ENCODE results near the gene PRMT7.

The PRMT7 gene

DNA sequence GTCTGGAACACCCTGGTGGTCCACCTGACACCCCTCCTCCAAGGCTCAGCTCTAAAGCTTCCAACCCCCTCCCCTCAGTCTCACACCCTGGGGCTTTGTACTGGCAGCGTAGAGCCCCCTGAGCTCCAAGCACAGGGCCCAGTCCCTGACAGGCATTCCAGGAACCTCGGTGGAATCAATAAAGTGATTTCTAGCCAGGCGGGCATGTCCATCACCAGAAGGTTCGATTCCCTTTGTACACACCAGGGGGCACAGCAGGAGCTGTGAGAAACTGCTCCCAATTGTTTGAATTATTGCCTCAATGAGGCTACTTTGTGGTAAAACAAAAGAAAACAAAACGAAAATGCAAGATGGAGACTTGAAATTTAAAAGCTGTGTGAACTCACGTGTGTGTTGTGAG lies 85.7 kb downstream of the PRMT7 start:
- DNase-seq (ENCODE audit: low read depth) = peak; percentile 28

DNA sequence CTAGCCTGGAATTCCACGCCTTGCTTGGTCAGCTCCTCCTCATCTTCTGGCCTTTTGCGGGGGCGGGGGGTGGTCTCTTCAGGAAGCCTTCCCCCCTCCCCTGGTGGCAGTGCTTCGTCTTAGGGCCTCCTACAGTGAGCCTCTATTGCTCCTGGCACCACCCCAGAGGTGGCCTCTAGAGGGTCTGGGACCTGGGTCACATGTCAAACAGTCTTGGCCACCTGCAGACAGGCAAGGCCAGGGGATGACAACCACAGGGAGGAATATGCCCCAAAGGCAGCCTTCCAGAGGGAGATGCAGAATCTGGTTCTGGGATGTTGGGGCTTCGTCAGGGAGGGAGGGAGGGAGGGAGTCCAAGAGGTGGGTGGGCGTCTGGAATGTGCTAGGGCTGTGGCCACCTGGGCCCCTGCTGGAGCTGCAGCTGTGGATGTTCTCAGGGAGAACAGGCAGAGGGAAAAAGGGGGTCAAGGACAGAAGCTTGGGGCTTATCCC lies 86.9 kb downstream of the PRMT7 start:
- no peak for DNase-seq (ENCODE audit: low read depth)

DNA sequence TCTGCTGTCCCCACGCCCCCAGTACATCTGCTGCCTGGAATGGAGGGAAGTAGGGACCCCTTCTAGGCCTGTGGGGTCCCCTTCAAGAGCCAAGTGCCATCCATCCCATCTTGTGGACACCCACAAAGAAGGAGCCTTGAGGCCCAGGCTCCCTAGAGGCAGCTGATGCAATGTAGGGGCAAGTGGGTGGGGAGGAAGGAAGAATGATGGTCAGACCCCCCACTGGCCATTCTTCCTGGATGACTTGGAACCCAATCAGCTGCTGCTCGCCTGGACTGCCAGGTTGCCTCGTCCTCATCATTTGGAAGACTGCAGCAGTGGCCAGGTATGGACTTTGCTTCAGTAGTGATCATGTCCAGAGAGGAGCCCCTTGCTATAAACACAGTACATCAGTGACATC lies 88.6 kb downstream of the PRMT7 start:
- DNase-seq (ENCODE audit: low read depth) = no peak

DNA sequence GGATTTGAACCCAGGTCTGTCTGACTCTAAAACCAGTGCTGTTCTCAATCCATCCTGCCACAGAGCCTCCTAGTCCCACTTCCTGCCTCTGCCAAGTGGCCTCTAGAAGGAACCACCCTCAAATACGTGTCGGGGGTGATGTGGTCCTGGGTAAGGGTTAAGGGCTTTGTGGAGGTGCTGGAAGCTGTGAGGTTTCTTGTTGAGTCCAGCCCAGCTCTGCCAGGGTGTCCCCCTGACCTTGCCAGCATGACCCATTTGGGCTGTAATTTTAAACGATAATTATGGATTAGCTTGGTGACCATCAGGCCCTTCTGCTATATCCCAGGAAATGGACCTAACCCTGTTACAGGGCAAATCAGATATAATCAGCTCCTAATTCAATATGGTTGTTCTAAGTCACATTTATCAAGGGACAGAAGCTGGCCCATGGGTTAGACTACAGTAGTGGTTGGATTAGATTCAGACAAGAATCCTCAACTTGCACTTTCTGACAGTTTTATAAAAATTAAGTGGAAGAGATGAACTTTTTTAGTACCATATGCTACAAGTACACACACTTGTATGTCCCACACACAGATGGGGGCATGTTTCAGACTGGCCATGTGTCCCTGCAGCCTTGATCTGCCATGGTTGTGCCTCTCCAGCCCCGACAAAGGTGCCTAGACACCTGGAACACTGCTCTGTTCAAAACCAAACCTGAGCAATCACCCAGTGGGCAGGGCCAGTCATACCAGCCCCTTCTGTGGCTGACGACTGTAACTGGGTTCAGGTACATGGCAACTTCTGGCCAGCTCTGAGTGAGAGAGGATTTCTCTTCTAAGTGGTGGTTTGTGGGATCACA lies 89.5 kb downstream of the PRMT7 start:
- no peak for DNase-seq (ENCODE audit: low read depth)

DNA sequence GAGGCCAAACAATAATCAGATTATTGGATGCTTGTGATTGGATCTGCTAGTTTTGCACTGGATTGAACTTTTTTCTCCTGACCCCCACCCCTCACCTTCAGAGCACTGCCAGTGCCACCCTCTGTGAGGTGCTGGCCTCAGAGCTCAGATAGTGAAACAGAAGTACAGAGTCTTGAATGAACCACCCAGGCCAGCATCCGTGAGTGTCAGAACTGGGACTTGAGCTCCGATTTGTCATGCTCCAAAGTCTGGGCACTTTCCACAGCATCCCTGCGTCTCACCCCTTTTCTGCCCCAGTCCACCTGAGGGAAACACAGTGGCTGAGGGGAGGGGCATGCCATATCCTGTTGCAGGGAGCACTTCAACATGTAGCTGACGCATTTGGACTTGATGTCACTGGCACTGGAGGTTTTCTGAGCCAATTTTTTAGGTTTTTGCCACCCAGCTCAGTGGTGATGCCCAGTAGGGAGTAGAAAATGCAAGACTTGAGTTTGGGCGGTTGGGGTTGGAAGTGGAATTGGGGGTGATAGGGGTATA lies 90.2 kb downstream of the PRMT7 start:
- no peak for DNase-seq (ENCODE audit: low read depth)

DNA sequence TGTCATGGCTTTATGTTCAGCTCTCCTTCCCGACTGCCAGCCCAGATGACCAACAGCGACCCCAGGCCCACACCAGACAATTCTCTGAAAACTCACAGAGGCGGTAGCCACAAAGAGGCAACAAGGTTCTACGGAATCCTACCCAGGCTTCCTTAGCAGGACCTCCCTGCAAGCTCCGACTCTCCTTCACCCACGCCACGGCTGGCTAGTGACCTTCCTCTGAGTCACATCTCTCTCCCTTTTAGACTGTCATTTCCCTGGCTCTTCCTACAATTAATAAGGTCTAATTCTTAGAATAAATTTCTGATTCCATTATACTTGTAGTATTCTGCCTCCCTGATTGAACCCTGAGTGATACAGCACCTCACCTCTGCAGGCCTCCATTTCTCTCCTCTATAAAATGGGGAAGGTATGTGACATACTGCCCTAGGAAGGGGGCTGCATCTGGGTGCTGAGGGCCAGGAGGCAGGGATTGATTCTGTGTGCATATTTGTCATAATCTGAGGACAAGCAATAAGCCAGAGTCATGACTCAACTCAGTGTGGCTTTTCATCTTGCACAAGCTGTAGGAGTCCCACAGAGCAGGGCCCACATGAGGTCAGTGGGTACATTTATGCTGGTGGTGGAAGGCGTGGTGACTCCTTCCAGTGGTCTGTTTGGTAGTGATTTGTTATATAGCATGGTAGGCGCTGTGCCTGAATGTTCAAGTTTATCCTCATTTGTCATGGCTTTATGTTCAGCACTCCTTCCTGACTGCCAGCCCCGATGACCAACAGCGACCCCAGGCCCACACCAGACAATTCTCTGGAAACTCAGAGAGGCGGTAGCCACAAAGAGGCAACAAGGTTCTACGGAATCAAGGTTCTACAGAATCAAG lies 91.3 kb downstream of the PRMT7 start:
- peak; percentile 49 for DNase-seq (ENCODE audit: low read depth)

DNA sequence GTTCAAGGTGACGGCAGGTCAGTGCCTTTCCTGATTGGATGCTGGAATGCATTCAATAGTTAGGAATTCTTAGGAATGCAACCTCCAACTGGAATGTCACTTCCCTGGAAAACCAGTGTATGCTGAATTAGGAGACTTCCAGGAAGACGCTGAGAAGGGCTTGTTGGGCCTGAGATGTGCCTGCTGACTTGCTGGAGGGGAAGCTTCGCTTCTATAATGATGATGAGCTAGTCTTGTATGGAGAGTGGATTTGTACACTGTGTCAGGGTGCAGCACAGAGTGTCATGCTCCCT lies 91.9 kb downstream of the PRMT7 start:
- DNase-seq (ENCODE audit: low read depth) = no peak

DNA sequence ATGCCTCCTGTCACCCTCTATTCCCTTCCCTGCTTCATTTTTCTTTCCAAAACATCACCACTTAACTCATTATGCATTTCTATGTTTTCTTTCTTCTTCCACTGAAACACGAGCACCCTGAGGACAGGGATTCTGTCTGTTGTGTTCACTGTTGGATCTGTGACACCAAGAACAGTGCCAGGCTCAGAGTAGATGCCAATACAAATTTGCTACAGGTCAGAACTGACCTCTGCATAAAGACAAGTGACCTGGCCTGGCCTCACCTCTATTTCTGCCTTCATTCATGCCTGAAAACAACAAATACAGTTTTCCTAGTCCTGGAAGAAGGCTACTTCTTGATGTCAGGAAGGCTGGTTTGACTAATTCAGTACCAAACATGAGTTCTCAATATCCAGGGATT lies 92.4 kb downstream of the PRMT7 start:
- no peak for DNase-seq (ENCODE audit: low read depth)

DNA sequence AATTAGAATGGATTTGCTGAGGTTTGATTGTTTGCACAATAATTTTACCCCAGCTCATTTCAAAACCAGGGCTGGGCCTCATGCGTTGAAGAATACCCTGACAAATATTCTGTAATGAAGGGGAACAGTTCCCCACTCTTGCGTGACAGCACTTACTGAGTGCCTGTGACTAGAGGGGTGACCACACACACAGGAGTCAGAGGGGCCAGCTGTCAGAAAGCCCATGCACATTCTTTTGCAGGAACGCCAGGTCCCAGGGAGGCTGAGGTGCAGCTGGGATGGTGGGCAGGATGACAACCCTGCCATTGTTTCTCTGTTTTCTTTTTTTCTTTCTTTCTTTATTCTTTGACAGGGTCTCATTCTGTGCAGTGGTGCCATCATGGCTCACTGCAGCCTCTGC lies 92.9 kb downstream of the PRMT7 start:
- no peak for DNase-seq (ENCODE audit: low read depth)

DNA sequence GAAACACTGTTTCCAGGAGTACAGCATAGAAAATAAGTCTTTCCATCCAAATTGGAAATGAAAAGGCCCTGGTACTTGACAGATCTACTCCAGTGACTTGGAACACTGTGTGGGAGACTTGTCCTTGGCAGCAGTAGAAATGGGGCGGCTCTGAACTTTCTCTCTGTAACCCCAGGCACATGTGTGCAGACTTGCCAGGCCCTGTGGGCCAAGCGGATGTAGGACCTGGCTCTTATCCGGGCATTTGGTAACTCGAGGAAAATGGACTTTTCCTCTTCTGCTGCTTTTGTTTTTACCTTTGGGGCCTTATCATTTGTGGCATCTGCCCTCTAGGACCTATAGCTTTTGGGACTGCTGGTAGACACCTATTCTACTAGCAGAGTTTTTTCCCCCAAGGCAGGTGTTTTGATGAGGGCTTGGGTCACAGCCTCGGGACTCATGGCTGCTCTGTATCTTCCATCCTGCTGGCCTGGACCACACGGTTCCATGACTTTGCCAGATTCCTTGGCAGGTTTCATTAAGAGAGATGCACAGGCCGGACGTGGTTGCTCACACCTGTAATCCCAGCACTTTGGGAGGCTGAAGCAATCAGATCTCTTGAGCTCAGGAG lies 94.0 kb downstream of the PRMT7 start:
- DNase-seq (ENCODE audit: low read depth) = no peak

DNA sequence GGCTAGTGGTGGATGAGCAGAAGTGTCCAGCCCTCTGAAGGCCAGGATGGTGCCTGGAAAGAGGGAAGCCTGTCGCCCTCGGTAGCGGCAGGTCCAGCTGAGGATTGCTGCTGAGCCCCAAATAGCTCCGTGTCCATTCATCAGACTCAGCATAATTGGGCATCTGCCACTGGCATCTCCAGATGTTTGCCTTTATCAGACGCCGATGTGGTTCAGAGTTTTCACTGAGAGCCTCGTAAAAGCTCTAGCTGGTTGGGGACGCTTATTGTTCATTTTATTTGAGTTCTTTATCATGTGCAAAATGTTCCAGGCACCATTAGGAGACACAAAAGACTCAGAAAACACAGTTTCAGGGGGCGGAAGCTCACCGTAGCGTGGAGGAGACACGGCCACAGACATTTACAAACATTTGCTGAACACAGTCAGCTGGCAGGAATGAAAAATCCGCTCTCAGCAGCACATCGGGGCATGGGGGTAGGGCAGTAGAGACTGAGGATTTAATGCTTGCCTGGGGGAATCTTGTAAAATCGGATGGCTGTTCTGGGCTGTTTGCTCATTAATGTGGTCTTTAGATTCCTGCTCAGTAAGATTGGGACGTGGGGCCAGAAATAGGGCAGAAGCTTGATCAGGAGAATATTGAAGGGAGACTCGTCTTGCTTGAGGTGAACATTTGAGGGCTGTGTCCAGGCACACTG lies 95.8 kb downstream of the PRMT7 start:
- peak; percentile 23 for DNase-seq (ENCODE audit: low read depth)

Data from GM04504 (cell line).